ENCODE measurements around the gene TMEM131. TPM values are rescaled to one million over a fixed set of nuclear protein-coding genes. Genes with fewer than 3 reads are reported as not detected.

TMEM131 gene
- total and polyA plus RNA-seq, 10 of the 15 experiments (the other 5 are each of a cell fraction or from before 2014, with no cell fraction given), result 6.0 to 48.2 (median 23.2) TPM

- TF ChIP-seq TCF3 (IDR thresholded peaks at IDR 0.05; ENCODE audit: borderline replicate concordance, insufficient read depth, low read depth, low read length) (no peak), MTA3 (IDR thresholded peaks at IDR 0.05; ENCODE audit: borderline replicate concordance, low read length) (peak; percentile 53; the same call in 1 of the 2 replicates), USF1 (IDR thresholded peaks at IDR 0.05; ENCODE audit: borderline replicate concordance, extremely low read length, insufficient read depth, low read depth, low read length) (no peak), ZBED1 (IDR thresholded peaks at IDR 0.05; ENCODE audit: borderline replicate concordance) (peak; percentile 52; the same call in 1 of the 2 replicates), ZNF274 (IDR thresholded peaks at IDR 0.05; ENCODE audit: insufficient read depth, insufficient read length) (no peak), ELK1 (IDR thresholded peaks at IDR 0.05; ENCODE audit: low read depth, low read length) (no peak), PBX3 (IDR thresholded peaks at IDR 0.05; ENCODE audit: insufficient replicate concordance, low read depth, low read length) (no peak), ZNF687 (IDR thresholded peaks at IDR 0.05) (no peak; the same call in 1 of the 2 replicates), CREM (IDR thresholded peaks at IDR 0.05; ENCODE audit: low read depth) (peak; percentile 39; the same call in 1 of the 2 replicates), BHLHE40 (IDR thresholded peaks at IDR 0.05; ENCODE audit: borderline replicate concordance in 1 of 2, low read depth in 2 of 2, low read length in 1 of 2) (no peak), EGR1 (IDR thresholded peaks at IDR 0.05; ENCODE audit: borderline replicate concordance in 1 of 2, low read depth in 2 of 2, low read length in 2 of 2) (no peak), SIN3A (IDR thresholded peaks at IDR 0.05; ENCODE audit: low read depth, low read length) (no peak; the same call in 1 of the 2 replicates), POLR2A (IDR thresholded peaks at IDR 0.05; ENCODE audit: low read depth, low read length) (no peak), GATAD2B (conservative IDR thresholded peaks at IDR 0.05; ENCODE audit: low read depth) (no peak), JUND (IDR thresholded peaks at IDR 0.05; ENCODE audit: low read depth, low read length) (no peak), CBFB (IDR thresholded peaks at IDR 0.05; ENCODE audit: low read depth) (peak; percentile 71), SIX5 (IDR thresholded peaks at IDR 0.05; ENCODE audit: low read depth, low read length, severe bottlenecking) (no peak), KDM1A (IDR thresholded peaks at IDR 0.05; ENCODE audit: borderline replicate concordance) (no peak), RFX5 (IDR thresholded peaks at IDR 0.05; ENCODE audit: low read depth, low read length) (no peak), NFXL1 (IDR thresholded peaks at IDR 0.05; ENCODE audit: borderline replicate concordance) (no peak; the same call in 1 of the 2 replicates), NFYB (IDR thresholded peaks at IDR 0.05; ENCODE audit: insufficient read depth, low read depth, low read length) (0 out of 2 replicates have a peak, but pooled peaks have one; percentile 7), EED (IDR thresholded peaks at IDR 0.05; ENCODE audit: low read depth) (no peak)
These were observed 568 bp downstream of the TMEM131 start (continued) for GRCh38 chr2:97995026-97995733.

All from GM12878 (cell line).